Neuronal stem cell (in vitro differentiated cells): Measurements from ENCODE around the gene HCCS.

Experiments
- DNase-seq: peaks from one replicate; pipeline ENCODE4 v3.0.0-alpha.2; 2013; ENCODE audit warnings: low spot score
- H2AFZ ChIP-seq: one replicate; pipeline ENCODE4 v1.6.1; 2013; ENCODE audit warnings: mild to moderate bottlenecking, low read length, inconsistent platforms
- H2AK5ac ChIP-seq: 2 replicates; pipeline ENCODE4 v1.6.1; 2013; ENCODE audit warnings: low read depth, mild to moderate bottlenecking, inconsistent platforms, low read length, moderate library complexity, mixed read lengths
- H2BK120ac ChIP-seq: 2 replicates; pipeline ENCODE4 v1.6.1; 2013; ENCODE audit warnings: low read depth, mild to moderate bottlenecking, inconsistent platforms, low read length, moderate library complexity, mixed read lengths
- H2BK12ac ChIP-seq: one replicate; pipeline ENCODE4 v1.6.1; 2013; ENCODE audit warnings: low read length, inconsistent platforms
- H2BK15ac ChIP-seq: 2 replicates; pipeline ENCODE4 v1.6.1; 2013; ENCODE audit warnings: mild to moderate bottlenecking, low read length, inconsistent platforms, mixed read lengths
- H2BK5ac ChIP-seq: one replicate; pipeline ENCODE4 v1.6.1; 2013; ENCODE audit warnings: inconsistent platforms, mild to moderate bottlenecking, low read length, moderate library complexity
- H3K14ac ChIP-seq: one replicate; pipeline ENCODE4 v1.6.1; 2013; ENCODE audit warnings: low read length, inconsistent platforms
- H3K18ac ChIP-seq: 2 replicates; pipeline ENCODE4 v1.6.1; 2013; ENCODE audit warnings: low read length, inconsistent platforms
- H3K23ac ChIP-seq: 2 replicates; pipeline ENCODE4 v1.6.1; 2013; ENCODE audit warnings: low read depth, mild to moderate bottlenecking, mixed read lengths, low read length, inconsistent platforms; ENCODE audit not compliant: poor library complexity
- H3K27ac ChIP-seq: replicated peaks from 3 replicates; pipeline ENCODE4 v1.5.1; 2013; ENCODE audit warnings: low read length, inconsistent platforms
- H3K27me3 ChIP-seq, 3 experiments: 2 replicates each; pipeline ENCODE4 v1.6.1; 2013; ENCODE audit warnings: low read length in 3 of 3, mild to moderate bottlenecking in 2 of 3, inconsistent platforms in 1 of 3, low read depth in 1 of 3, mixed read lengths in 1 of 3, moderate library complexity in 1 of 3; ENCODE audit not compliant: control insufficient read depth in 3 of 3, insufficient read depth in 3 of 3
- H3K36me3 ChIP-seq, 2 donors: replicated peaks in 1 of 2; 2 replicates each; pipeline ENCODE4 v1.6.1; 2013; ENCODE audit warnings: low read length in 2 of 2; ENCODE audit not compliant: control insufficient read depth in 2 of 2, insufficient read depth in 2 of 2
- H3K4ac ChIP-seq: 2 replicates; pipeline ENCODE4 v1.6.1; 2013; ENCODE audit warnings: inconsistent platforms, mild to moderate bottlenecking, low read length, moderate library complexity
- H3K4me1 ChIP-seq, 2 donors: 1 replicate in 1 of 2; 2 replicates in 1 of 2; pipeline ENCODE4 v1.6.1; 2013; ENCODE audit warnings: low read length in 2 of 2, low read depth in 1 of 2; ENCODE audit not compliant: control insufficient read depth in 2 of 2, insufficient read depth in 1 of 2
- H3K4me2 ChIP-seq: one replicate; pipeline ENCODE4 v1.6.1; 2013; ENCODE audit warnings: mild to moderate bottlenecking, low read length, inconsistent platforms; ENCODE audit not compliant: insufficient read depth, poor library complexity, severe bottlenecking
- H3K4me3 ChIP-seq, 2 donors: 2 replicates each; pipeline ENCODE4 v1.5.1; 2013; ENCODE audit warnings: low read length in 2 of 2, mild to moderate bottlenecking in 2 of 2, inconsistent platforms in 1 of 2, moderate library complexity in 1 of 2
- H3K79me1 ChIP-seq: one replicate; pipeline ENCODE4 v1.6.1; 2013; ENCODE audit warnings: low read depth, mild to moderate bottlenecking, inconsistent platforms, low read length, moderate library complexity
- H3K9ac ChIP-seq: one replicate; pipeline ENCODE4 v1.6.1; 2013; ENCODE audit warnings: mild to moderate bottlenecking, low read depth, low read length, inconsistent platforms; ENCODE audit not compliant: poor library complexity
- H3K9me3 ChIP-seq, 2 donors: replicated peaks in 1 of 2; 2 replicates each; pipeline versions ENCODE3 to v1.6.1; 2013; ENCODE audit warnings: low read length in 2 of 2, mild to moderate bottlenecking in 2 of 2, inconsistent platforms in 1 of 2, low read depth in 1 of 2, mixed read lengths in 1 of 2, moderate library complexity in 1 of 2; ENCODE audit not compliant: control insufficient read depth in 2 of 2, insufficient read depth in 1 of 2
- H4K8ac ChIP-seq: one replicate; pipeline ENCODE4 v1.6.1; 2013; ENCODE audit warnings: low read depth, mild to moderate bottlenecking, inconsistent platforms, low read length, moderate library complexity
- H4K91ac ChIP-seq: one replicate; pipeline ENCODE4 v1.6.1; 2013; ENCODE audit warnings: low read length, low read depth, mild to moderate bottlenecking, inconsistent platforms; ENCODE audit not compliant: poor library complexity
- WGBS, 2 donors: extraction: QIAGEN DNeasy Blood & Tissue Kit; methylation state at CpG; one replicate each; pipeline ENCODE4 v1.1.7; 2013; ENCODE audit warnings: missing lambda C conversion rate in 2 of 2, mixed read lengths in 1 of 2; ENCODE audit not compliant: insufficient read length in 2 of 2, insufficient replicate concordance in 1 of 2; ENCODE audit errors: extremely low coverage in 2 of 2; 5-methylcytosine and 5-hydroxymethylcytosine counted together

Gene HCCS

DNA sequence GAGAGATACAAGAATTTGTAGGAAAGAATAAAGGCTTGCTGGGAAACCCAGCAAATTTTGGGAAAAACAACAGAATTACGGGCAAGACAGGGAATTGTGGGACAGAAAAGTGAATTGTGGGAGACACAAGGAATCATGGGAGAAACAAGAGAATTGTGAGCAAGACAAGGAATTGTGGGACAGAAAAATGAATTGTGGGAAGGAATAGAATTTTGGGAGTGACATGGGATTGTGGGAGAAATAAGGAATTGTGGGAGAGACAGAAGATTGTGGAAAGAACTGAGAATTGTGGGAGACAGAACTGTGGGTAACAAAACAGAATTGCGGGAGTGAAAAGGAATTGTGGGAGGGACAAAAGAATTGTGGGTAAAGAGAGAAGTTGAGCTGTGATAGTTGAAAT, 1.2 kb upstream of the HCCS start:
- no peak overlapping the region for H3K4me2 ChIP-seq
- H3K9ac ChIP-seq = no peak overlapping the region
- no peak overlapping the region for H2BK12ac ChIP-seq
- no peak overlapping the region for H2BK5ac ChIP-seq
- no peak overlapping the region for H4K91ac ChIP-seq
- H3K9me3 ChIP-seq = no peaks in the 10 kb centered on the region
- H3K79me1 ChIP-seq = peaks cover 2% of the 10 kb centered on the region
- H2BK120ac ChIP-seq = no peak overlapping the region
- no peak overlapping the region for H4K8ac ChIP-seq
- peaks cover 0 to 28% of the 10 kb centered on the region in 2 donors for H3K36me3 ChIP-seq
- no peaks in the 10 kb centered on the region for H3K27me3 ChIP-seq
- peaks cover 0 to 2% of the 10 kb centered on the region in 2 donors for H3K4me1 ChIP-seq
- no CpG with 5 or more reads among the region's 2 CpGs for WGBS, 2 donors
- no peak overlapping the region for H3K27ac ChIP-seq
- no peak overlapping the region for H3K14ac ChIP-seq
- H2AFZ ChIP-seq = peak overlapping the region; percentile 49
- H3K23ac ChIP-seq = no peak overlapping the region
- no peak for DNase-seq
- H2BK15ac ChIP-seq = no peak overlapping the region
- no peak overlapping the region for H2AK5ac ChIP-seq
- no peak overlapping the region for H3K4ac ChIP-seq
- no peak overlapping the region for H3K18ac ChIP-seq
- peak overlapping the region in 1 of 2 donors; percentile 79 for H3K4me3 ChIP-seq

DNA sequence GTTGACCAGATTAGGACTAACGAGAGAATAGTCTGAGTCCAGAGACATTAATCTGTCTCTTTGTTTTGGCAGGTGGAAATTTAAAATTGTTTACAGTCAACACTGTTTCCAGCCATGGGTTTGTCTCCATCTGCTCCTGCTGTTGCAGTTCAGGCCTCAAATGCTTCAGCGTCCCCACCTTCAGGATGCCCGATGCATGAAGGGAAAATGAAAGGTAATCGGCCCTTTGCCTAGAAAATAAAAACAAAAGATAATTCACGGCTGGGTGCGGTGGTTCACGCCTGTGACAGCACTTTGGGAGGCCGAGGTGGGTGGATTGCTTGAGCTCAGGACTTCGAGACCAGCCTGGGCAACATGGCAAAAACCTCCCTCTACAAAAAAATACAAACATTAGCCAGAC, 815 bp downstream of the HCCS start:
- Histone ChIP-seq H3K18ac (no peak overlapping the region), H2AFZ (no peak overlapping the region), H3K27ac (no peak overlapping the region), H3K4ac (no peak overlapping the region), H3K27me3 (no peaks in the 10 kb centered on the region), H3K9me3 (no peaks in the 10 kb centered on the region), H3K36me3 (peaks cover 10 to 48% of the 10 kb centered on the region in 2 donors), H4K91ac (no peak overlapping the region), H3K9ac (peak overlapping the region; percentile 91), H2BK15ac (no peak overlapping the region), H4K8ac (no peak overlapping the region), H3K4me3 (peak overlapping the region; percentile 79 to 94), H2AK5ac (no peak overlapping the region), H3K4me2 (peak overlapping the region; percentile 49), H3K23ac (no peak overlapping the region), H2BK5ac (no peak overlapping the region), H3K14ac (no peak overlapping the region), H3K79me1 (peaks cover 2% of the 10 kb centered on the region), H3K4me1 (peaks cover 0 to 2% of the 10 kb centered on the region in 2 donors), H2BK12ac (no peak overlapping the region), H2BK120ac (no peak overlapping the region)
- WGBS, 2 donors = no CpG with 5 or more reads among the region's 9 CpGs
- DNase-seq = no peak

DNA sequence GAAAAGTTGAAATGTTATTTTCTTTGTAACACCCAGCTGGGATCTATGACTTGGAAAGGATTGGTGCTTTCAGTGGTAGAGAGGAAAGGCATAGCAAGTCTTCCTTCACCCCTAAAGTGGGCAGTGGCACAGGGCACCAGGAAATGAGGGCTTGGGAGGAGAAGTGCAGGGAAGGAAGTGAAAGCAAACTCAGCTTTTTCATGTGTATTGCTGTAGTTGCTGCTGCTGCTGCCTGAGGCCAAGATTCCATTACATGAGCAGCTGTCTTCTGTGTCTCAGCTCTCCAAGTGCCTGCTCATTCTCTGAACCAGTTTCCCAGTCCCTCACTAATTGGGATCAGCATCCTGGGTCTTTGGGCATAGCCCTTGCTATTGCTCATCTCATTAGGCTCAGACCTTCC, 2.6 kb downstream of the HCCS start:
- Histone ChIP-seq H3K14ac (no peak overlapping the region), H3K9me3 (no peaks in the 10 kb centered on the region), H3K23ac (no peak overlapping the region), H3K4me2 (no peak overlapping the region), H2BK15ac (no peak overlapping the region), H3K18ac (no peak overlapping the region), H2BK120ac (no peak overlapping the region), H3K36me3 (peaks cover 15 to 65% of the 10 kb centered on the region in 2 donors), H3K4me3 (no peak overlapping the region), H3K27me3 (no peaks in the 10 kb centered on the region), H3K79me1 (peaks cover 2% of the 10 kb centered on the region), H2AK5ac (no peak overlapping the region), H4K91ac (no peak overlapping the region), H2BK12ac (no peak overlapping the region), H3K27ac (no peak overlapping the region), H3K4me1 (peaks cover 0 to 2% of the 10 kb centered on the region in 2 donors), H3K4ac (no peak overlapping the region), H4K8ac (no peak overlapping the region), H2BK5ac (no peak overlapping the region), H2AFZ (no peak overlapping the region), H3K9ac (no peak overlapping the region)
- DNase-seq = no peak

DNA sequence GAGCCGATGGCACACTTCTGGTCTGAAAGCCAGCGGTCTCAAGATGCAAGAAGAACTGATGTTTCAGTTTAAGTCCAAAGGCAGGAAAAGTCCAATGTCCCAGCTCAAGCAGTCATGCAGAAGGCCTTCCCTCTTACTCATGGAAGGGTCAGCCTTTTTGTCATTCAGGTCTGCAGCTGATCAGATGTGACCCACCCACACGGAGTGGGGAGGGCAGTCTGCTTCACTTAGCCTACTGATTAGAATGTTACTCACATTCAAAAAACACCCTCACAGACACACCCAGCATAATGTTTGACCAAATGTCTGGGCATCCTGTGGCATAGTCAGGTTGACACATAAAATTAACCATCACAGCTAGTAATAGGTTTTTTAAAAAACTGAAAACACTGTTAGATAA, 6.6 kb downstream of the HCCS start:
- Histone ChIP-seq H3K27ac (no peak overlapping the region), H3K9ac (no peak overlapping the region), H3K4me1 (no peaks in the 10 kb centered on the region), H3K14ac (no peak overlapping the region), H2AFZ (no peak overlapping the region), H4K91ac (no peak overlapping the region), H3K18ac (no peak overlapping the region), H3K27me3 (no peaks in the 10 kb centered on the region), H3K23ac (no peak overlapping the region), H3K79me1 (no peaks in the 10 kb centered on the region), H4K8ac (no peak overlapping the region), H3K4me3 (no peak overlapping the region), H2BK15ac (no peak overlapping the region), H3K4ac (no peak overlapping the region), H2BK120ac (no peak overlapping the region), H2AK5ac (no peak overlapping the region), H2BK5ac (no peak overlapping the region), H3K4me2 (no peak overlapping the region), H2BK12ac (no peak overlapping the region), H3K9me3 (no peaks in the 10 kb centered on the region), H3K36me3 (peaks cover 29 to 98% of the 10 kb centered on the region in 2 donors)
- no peak for DNase-seq
- WGBS, 2 donors = no CpG with 5 or more reads among the region's 3 CpGs
